PFSK-1 (cell line): Measurements from ENCODE around the gene BNIP1.

Experiments used
- FOXP2 ChIP-seq: optimal IDR thresholded peaks from 2 replicates; pipeline ENCODE3; 2011; ENCODE audit warnings: borderline replicate concordance, control low read depth, inconsistent platforms; ENCODE audit not compliant: insufficient read depth; ENCODE audit errors: extremely low read length, extremely low read depth
- POLR2AphosphoS5 ChIP-seq: IDR thresholded peaks from 2 replicates; pipeline ENCODE4 v1.6.1; 2012; ENCODE audit warnings: low read depth, mild to moderate bottlenecking, control low read depth, low read length, moderate library complexity
- SIN3A ChIP-seq: IDR thresholded peaks from 2 replicates; pipeline ENCODE4 v1.6.1; 2012; ENCODE audit warnings: mild to moderate bottlenecking, low read length, moderate library complexity, borderline replicate concordance; ENCODE audit not compliant: insufficient read depth
- TAF1 ChIP-seq: IDR thresholded peaks from 2 replicates; pipeline ENCODE4 v1.6.1; 2012; ENCODE audit warnings: low read length, control low read depth, borderline replicate concordance; ENCODE audit not compliant: insufficient read depth
- TF ChIP-seq, protein P1 (sequence below), 2 experiments: IDR thresholded peaks; 2 replicates each; pipeline versions ENCODE4 v1.6.1 to v1.8.0; 2011 to 2012; ENCODE audit warnings: low read depth in 2 of 2, low read length in 2 of 2, control low read depth in 1 of 2, inconsistent platforms in 1 of 2, mild to moderate bottlenecking in 1 of 2, moderate library complexity in 1 of 2; ENCODE audit not compliant: insufficient read depth in 1 of 2

Gene BNIP1

DNA sequence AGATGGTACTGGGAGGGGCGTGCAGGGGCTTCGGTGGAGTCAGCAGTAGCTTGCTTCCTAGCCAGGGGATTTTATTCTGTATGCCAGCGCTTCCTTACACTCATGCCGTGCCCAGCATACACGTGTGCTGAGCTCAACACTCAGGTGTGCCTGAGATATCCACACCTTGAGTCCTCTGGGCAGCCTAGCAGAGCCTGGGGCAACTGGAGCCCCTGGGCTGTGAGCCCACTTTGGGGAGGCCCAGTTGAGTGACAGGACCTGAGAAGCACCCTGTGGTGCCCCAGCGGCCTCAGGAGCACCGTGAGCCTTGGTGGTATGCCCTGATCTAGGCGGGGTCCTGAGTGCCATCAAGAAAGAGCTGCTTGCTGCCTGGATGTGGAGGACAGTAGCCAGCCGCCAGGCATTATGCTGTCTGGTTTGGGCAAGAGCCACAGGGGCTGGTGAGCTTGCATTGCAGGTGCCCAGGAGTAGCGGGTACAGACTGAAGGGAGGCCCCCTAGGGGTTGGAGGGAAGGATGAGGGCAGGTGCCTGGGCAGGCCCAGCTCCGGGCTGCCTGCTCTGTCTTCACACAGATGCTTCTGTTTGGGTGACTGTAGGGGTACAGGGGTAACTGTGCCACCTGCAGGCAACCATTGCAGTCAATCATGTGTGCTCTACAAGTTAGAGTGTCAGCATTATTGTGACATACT, 42.9 kb downstream of the BNIP1 start:
- TF ChIP-seq, protein P1, sequence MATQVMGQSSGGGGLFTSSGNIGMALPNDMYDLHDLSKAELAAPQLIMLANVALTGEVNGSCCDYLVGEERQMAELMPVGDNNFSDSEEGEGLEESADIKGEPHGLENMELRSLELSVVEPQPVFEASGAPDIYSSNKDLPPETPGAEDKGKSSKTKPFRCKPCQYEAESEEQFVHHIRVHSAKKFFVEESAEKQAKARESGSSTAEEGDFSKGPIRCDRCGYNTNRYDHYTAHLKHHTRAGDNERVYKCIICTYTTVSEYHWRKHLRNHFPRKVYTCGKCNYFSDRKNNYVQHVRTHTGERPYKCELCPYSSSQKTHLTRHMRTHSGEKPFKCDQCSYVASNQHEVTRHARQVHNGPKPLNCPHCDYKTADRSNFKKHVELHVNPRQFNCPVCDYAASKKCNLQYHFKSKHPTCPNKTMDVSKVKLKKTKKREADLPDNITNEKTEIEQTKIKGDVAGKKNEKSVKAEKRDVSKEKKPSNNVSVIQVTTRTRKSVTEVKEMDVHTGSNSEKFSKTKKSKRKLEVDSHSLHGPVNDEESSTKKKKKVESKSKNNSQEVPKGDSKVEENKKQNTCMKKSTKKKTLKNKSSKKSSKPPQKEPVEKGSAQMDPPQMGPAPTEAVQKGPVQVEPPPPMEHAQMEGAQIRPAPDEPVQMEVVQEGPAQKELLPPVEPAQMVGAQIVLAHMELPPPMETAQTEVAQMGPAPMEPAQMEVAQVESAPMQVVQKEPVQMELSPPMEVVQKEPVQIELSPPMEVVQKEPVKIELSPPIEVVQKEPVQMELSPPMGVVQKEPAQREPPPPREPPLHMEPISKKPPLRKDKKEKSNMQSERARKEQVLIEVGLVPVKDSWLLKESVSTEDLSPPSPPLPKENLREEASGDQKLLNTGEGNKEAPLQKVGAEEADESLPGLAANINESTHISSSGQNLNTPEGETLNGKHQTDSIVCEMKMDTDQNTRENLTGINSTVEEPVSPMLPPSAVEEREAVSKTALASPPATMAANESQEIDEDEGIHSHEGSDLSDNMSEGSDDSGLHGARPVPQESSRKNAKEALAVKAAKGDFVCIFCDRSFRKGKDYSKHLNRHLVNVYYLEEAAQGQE (IDR thresholded peaks at IDR 0.05; ENCODE audit: insufficient read depth in 1 of 2, low read depth in 2 of 2, low read length in 2 of 2): no peak
- TF ChIP-seq TAF1: no peak
- no peak for TF ChIP-seq SIN3A
- TF ChIP-seq FOXP2: no peak
- no peak for TF ChIP-seq POLR2AphosphoS5

DNA sequence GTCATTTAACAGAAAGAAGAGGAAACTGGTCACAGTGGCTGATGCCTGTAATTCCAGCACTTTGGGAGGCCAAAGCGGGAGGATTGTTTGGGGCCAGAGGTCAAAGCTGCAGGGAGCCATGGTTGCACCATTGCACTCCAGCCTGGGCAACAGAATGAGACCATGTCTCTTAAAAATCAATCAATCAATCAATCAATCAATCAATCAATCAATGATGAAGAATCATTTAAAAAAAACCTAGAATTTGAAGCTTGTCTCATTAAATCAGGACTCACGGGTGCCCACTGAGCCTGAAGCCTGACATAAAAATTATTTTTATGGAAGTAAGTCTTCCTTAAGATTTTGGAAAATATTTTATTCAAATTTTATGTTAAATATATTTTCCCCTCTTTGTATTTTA, 43.9 kb downstream of the BNIP1 start:
- TF ChIP-seq SIN3A (no peak), POLR2AphosphoS5 (no peak), TAF1 (no peak), FOXP2 (no peak)
- TF ChIP-seq, protein P1 (IDR thresholded peaks at IDR 0.05; ENCODE audit: insufficient read depth in 1 of 2, low read depth in 2 of 2, low read length in 2 of 2): no peak

DNA sequence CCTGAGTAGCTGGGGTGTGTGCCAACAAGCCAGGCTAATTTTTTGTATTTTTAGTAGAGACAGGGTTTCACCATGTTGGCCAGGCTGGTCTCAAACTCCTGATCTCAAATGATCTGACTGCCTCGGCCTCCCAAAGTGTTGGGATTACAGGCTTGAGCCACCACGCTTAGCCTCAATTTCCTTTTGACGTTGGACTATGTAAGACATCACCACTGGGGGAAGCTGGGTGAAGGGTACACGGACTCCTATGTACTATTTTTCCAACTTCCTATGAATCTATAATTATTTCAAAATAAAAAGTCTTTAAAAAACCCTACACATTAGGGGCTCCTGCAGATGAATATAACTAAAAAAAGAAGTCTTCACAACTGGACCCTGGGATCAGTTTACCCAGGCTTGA, 46.7 kb downstream of the BNIP1 start:
- TF ChIP-seq POLR2AphosphoS5 (no peak), FOXP2 (no peak), TAF1 (no peak), SIN3A (no peak)
- TF ChIP-seq, protein P1 (IDR thresholded peaks at IDR 0.05; ENCODE audit: insufficient read depth in 1 of 2, low read depth in 2 of 2, low read length in 2 of 2): no peak

DNA sequence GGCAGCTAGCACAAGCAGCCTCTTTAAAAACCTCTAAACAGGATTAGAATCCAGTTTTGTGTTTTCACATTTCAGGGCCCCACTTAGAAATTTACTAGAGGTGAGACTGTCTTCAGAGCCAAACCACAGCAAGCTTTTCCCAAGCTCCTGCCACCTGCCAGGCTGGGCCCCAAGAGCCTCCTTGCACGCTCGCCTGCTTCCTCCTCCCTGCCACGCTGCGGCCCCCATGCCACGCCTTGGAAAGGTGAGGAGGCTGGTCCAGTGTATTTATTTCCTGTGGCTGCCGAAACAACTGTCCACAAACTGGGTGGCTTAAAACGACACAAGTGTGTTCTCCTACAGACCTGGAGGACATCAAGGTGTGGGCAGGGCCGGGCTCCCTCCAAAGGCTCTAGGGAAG, 47.2 kb downstream of the BNIP1 start:
- TF ChIP-seq SIN3A: no peak
- TF ChIP-seq POLR2AphosphoS5: no peak
- TF ChIP-seq TAF1: no peak
- TF ChIP-seq, protein P1 (IDR thresholded peaks at IDR 0.05; ENCODE audit: insufficient read depth in 1 of 2, low read depth in 2 of 2, low read length in 2 of 2): no peak
- TF ChIP-seq FOXP2: no peak

DNA sequence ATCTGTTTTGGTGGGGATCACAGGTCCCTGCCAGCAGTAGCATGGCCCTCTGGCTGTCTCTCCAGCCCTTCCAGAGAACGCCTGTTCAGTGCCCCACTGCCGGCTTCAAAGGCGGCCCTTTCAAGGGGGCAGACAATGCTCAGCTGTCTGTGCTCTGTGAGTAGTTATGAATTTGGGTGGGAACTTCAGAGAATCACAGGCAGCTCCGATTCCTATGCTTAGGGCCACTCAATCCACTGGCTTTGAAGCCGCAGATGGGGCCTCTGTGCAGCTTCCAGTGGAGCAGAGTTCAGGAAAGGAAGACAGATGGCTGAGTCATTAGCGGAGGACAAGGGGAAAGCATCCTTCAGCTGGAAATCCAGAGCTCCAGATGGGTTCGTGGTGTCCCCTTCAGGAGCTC, 48.2 kb downstream of the BNIP1 start:
- TF ChIP-seq FOXP2 (no peak), SIN3A (no peak), POLR2AphosphoS5 (no peak), TAF1 (no peak)
- TF ChIP-seq, protein P1 (IDR thresholded peaks at IDR 0.05; ENCODE audit: insufficient read depth in 1 of 2, low read depth in 2 of 2, low read length in 2 of 2): no peak
